NCI-H187 (cell line): ENCODE data around the gene HECTD4.
"Not testable (repeated sequence)": the region's sequence is repeated elsewhere in the genome, so short reads cannot be mapped to it uniquely, and the experiment has no call there.

Source experiments
- DNase-seq, 2 experiments: peaks; one replicate each; lab custom pipeline; 2025; lab: John Stamatoyannopoulos, UW

HECTD4 gene

DNA sequence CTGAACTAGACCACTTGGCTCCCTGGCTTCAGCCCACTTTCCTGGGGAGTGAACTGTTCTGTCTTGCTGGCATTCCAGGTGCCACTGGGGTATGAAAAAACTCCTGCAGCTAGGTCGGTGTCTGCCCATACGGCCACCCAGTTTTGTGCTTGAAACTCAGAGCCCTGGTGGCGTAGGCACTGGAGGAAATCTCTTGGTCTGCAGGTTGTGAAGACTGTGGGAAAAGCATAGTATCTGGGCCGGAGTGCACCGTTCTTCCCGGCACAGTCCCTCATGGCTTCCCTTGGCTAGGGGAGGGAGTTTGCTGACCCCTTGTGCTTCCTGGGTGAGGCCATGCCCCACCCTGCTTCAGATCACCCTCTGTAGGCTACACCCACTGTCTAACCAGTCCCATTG, 223.1 kb downstream of the HECTD4 start:
- DNase-seq: no peak

DNA sequence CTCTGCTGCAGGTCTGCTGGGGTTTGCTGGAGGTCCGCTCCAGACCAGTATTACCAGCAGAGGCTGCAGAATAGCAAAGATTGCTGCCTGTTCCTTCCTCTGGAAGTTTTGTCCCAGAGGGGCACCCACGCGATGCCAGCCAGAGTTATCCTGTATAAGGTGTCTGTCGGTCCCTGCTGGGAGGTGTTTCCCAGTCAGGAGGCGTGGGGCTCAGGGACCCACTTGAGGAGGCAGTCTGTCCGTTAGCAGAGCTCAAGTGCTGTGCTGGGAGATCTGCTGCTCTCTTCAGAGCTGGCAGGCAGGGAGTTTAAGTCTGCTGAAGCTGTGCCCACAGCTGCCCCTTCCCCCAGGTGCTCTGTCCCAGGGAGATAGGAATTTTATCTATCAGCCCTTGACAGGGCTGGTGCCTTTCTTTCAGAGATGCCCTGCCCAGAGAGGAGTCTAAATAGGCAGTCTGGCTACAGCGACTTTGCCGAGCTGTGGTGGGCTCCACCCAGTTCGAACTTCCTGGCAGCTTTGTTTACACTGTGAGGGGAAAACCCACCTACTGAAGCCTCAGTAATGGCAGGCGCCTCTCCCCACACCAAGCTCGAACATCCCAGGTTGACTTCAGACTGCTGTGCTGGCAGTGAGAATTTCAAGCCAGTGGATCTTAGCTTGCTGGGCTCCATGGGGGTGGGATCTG, 223.6 kb downstream of the HECTD4 start:
- DNase-seq: not testable (repeated sequence)

DNA sequence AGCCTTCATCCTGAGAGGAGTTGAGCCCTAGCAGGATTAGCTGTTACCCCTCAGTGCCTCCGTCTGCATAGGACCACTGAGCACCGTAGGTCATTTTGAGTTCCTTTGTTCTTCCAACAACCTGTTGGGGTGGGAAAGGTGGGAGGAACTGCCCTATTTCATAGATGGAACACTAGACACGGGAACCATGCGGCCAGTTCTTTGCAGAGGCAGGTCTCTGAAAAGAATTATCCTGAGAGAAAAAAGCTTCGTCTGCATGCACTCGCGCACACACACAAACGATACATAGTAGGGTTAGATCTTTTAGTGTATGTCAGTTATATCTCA, 228.4 kb downstream of the HECTD4 start:
- no peak for DNase-seq

DNA sequence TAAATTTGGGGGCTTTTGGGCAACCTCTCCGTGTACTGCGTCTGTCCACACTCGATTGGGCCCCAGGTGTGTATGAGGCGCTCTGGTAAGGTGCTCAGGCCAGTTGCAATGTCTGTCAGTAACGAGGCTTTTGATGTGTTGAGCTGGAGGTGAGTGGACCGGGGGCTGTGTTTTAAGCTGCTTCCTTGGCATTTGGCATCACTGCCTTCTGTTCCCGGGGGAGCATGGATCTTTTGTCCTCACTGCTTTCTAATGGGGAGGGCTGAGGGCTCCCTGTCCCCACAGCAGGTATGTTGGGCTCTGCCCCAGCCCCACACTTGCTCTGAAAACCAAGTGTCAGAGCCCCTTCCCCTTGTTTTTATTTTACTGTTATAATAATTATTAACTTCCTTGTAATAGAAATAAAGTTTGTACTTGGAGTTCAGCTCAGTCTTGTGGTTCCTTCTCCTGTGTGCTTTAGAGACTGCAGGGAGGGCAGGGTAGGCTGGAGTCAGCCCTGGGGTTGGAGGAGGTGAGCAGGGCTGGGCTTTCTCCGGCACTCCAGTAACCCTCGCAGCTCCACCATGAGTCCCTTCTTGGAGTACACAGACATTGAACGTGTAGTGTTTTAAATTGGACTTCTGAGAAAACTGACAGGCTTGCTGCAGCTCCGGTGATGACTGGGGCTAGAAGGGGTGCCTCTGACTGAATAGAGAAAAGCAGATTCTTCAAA, 228.9 kb downstream of the HECTD4 start:
- no peak for DNase-seq

DNA sequence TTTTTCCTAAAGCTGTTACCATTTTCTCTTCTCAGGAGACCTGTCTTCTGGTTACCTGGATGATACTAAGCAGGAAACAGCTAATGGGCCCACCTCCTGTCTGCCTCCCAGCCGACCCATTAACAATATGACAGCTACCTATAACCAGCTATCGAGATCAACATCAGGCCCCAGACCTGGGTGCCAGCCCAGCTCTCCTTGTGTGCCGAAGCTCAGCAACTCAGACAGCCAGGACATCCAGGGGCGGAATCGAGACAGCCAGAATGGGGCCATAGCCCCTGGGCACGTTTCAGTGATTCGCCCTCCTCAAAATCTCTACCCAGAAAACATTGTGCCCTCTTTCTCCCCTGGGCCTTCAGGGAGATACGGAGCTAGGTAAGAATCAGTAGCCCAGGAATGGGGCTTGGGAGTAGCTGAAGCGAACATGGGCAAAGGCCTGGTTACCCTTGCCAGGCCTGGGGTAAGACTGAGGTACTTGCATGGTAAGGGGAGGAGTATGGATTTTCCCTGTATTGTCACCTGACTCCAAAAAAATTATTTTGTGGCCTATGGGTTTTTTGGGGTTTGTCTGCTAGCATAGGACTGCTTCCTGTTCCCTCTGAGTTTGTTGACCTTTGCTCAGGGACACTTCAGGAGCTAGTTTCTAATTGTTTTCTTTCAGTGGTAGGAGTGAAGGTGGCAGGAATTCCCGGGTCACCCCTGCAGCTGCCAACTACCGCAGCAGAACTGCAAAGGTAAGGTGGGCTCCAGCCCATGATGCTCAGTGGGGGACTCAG, 230.3 kb downstream of the HECTD4 start:
- DNase-seq: no peak

DNA sequence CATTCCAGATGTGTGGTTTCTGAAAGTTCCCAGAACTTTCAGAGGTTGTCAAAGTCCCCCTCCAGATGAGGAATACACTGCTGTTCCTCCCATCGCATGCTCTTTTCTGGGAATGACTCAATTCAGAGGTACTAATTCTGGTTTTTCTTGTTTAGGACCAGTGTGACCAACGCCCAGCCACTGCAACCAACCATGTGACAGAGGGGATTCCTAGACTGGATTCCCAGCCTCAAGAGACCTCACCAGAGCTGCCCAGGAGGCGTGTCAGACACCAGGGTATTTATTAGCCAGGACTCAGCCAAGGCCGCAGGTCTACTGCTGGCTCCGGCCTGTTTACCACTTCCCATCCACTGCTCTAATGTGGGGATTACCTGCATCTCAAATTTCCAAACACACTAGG, 232.6 kb downstream of the HECTD4 start:
- DNase-seq: no peak

DNA sequence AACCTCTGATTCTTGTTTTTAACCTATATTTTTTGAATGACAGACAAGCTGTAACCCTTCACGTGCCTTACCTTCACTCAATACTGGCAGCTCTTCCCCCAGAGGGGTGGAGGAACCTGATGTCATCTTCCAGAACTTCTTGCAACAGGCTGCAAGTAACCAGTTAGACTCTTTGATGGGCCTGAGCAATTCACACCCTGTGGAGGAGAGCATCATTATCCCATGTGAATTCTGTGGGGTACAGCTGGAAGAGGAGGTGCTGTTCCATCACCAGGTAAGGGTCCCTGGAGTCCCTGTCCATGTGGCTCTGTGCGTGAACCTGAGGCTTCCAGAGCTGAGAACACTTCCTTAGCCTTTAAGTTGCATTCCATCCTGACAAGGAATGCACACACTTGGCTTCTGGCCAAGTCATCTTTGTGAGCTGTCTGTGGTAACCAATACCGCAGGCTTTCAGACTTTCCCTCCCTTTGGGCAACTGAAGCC, 234.2 kb downstream of the HECTD4 start:
- DNase-seq: no peak

DNA sequence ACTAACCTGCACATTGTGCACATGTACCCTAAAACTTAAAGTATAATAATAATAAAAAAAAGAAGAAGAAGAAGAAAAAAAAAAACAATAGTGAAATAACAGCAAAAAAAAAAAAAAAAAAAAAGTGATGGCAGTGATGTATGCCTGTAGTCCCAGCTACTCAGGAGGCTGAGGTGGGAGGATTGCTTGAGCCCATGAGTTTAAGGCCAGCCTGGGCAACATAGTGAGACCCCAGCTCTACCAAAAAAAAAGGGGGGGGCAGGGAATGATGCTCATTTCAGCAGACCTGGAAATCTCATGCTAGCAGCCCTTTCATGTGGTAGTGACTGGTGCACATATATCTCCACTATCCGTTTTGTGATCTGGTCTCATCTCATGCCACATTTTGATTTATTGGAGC, 236.1 kb downstream of the HECTD4 start:
- no peak for DNase-seq

DNA sequence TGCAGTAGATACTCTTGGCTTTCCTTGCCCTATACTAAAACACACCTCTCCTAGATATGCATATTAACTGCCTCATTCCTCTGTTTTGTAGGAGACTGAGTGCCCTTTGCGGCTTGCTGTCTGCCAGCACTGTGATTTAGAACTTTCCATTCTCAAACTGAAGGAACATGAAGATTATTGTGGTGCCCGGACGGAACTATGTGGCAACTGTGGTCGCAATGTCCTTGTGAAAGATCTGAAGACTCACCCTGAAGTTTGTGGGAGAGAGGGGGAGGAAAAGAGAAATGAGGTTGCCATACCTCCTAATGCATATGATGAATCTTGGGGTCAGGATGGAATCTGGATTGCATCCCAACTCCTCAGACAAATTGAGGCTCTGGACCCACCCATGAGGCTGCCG, 241.5 kb downstream of the HECTD4 start:
- DNase-seq: no peak

DNA sequence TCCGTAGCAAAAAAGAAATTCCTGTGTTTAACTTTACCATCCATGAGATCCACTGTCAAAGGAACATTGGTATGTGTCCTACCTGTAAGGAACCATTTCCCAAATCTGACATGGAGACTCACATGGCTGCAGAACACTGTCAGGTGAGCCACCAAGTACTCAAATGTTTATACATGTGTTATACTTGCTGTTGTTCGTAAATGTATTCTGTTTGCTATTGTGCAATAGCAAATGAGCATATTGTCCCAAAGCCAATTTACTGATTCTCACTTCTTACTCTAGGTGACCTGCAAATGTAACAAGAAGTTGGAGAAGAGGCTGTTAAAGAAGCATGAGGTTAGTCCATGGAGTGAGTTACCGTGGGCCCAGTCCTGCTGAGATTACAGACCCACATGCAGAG, 247.5 kb downstream of the HECTD4 start:
- DNase-seq: no peak

DNA sequence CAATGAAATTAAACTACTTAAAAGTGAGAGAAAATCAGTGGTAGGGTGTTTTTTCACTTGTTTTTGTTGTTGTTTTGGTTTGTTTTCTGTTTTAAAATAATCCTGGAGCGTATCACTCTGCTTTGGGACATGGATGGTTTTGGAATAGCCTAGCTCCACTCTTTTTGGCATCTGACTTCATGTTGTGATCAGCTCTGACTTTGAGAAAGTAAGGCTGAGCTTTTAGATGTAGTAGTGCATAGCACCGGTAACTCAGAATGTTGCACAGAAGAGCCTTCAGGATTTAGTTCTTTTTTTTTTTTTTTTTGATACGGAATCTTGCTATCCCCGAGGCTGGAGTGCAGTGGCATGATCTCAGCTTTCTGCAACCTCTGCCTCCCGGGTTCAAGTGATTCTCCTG, 248.8 kb downstream of the HECTD4 start:
- no peak for DNase-seq

DNA sequence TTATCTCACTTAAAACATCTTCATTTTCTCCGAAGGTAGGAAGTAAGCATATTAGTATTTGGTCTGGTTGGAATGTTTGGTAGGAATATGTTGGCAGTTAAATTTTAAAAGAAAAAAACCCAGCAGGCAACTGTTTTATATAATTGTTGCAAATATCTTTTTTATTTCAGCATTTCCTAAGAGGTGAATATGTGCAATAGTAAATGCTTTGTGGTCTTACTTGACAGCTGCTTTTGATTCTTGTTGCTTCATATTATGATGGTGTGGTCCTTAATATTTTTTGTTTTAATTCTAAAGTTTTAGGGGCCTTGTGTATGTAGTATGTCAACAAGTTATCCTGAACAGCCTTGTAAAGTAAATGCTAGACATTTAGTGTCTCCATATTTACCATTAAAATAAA, 250.5 kb downstream of the HECTD4 start:
- no peak for DNase-seq

DNA sequence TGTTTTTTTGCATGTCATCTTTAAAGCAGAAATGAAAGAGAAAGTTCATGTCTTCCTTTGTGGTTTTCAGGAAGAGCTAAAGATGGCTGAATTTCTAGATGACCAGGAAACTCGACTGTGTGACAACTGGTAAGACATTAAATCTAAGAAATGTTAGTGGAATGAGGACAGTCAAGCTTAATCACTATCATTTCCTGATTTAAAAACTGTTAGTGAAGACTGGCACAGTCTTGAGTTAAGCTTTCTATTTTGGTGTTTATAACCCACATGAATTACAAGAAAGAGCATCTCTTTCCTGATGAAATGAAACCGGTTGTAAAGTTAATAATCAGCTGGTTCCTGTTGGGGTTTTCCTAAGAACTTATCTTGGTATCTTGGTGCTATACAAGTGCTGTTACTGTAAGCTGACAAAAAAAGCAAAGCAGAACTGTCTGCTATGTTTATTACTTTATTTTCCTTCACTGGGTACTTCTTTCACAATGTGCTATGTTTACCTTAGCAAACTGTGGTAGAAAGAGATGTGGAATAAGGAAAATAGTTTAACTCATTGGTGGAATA, 251.7 kb downstream of the HECTD4 start:
- no peak for DNase-seq

DNA sequence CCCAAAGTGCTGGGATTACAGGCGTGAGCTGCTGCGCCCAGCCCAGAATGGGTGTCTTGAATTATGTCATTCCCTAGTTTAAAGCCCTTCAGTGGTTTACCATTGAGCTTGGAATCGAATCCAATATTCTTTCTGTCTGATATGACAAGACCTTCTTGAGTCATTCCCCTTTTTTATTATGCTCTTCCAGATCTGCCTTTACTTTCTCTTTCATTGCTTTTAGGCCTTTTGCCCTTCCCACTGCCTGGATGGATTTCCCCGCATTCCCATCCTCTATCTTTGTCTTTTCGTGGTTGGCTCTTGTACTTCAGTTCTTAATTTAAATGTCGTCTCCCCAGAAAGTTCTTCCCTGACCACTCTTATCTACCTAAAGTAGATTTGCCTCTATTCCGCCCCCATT, 255.3 kb downstream of the HECTD4 start:
- no peak for DNase-seq

DNA sequence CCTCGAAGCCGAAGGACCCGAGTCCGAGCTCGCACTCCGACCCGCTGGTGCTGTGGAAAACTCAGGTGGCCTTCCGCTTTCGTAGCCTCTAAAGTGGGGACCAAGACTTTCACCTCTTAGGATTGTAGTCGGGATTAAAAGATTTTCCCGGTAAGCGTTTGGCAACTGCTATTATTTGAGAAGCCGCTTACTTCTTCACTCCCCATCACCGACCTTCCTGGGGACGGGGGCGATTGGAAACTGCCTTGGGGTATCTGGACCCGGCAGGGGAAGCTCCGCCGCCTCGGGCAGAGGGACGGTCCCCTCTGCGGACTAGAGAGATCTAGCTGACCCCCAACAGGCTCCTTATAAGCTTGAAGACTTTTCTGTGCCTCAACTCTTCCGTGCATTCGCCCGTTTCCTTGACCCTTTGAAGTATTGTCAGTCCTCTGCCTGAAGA, 256.2 kb downstream of the HECTD4 start:
- DNase-seq: no peak

DNA sequence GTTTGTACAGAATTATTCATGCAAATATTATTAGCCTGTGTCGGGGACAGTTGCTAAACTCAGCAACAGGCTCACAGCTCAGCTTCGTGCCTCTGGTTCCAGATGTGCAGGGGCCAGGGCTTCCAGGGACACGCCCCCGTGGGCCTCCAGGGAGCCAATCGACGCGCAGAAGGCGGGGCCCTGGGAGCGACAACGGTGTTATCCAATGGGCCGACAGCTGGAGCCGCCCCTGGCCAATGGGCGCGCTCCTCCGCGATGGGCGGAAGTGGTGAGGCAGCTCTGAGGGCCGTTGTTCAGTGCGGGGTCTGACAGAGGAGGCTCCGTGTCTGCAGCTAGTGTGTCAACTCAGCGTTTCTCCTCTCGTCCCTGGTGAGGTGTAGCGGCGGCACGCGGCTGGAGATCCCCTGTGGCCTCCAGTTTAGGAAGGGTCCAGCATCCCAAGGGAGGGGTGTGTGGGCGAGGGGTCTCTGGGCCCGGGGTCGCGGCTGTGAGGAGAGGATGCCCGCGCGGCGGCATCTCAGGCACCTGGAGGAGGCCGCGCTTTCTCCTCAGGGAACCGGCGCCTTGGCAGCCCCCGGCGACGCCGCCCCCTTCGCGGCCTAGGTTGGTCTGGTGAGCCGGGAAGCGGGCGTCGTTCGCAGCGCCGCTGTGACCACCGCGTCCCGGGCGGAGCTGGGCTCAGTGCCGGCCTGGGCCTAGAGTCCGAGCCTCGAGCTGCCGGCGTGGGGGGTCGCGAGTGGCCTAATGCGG, 256.8 kb downstream of the HECTD4 start, which contains the start of gene TRAFD1:
TRAFD1 (plus strand) TSS at position 311 of the 750 bp plus-strand sequence. CDS start 4,963 bp downstream, outside the sequence.
- peak; percentile 95 to 97 for DNase-seq

DNA sequence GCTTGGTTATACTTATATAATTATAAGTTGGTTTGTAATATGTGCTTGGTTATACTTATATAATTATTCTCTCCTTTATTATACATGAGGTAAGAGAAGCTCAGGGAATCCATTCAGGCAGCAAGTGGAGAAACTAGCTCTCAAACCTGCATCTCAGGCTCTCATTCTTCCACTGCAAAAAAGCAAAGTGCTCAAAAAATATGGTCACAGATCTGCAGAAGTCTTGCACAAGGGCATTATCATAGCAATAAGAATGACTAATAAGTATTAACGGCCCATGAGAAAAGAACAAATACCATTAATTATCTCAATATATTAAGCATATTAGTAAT, 257.3 kb downstream of the HECTD4 start:
- DNase-seq: no peak

DNA sequence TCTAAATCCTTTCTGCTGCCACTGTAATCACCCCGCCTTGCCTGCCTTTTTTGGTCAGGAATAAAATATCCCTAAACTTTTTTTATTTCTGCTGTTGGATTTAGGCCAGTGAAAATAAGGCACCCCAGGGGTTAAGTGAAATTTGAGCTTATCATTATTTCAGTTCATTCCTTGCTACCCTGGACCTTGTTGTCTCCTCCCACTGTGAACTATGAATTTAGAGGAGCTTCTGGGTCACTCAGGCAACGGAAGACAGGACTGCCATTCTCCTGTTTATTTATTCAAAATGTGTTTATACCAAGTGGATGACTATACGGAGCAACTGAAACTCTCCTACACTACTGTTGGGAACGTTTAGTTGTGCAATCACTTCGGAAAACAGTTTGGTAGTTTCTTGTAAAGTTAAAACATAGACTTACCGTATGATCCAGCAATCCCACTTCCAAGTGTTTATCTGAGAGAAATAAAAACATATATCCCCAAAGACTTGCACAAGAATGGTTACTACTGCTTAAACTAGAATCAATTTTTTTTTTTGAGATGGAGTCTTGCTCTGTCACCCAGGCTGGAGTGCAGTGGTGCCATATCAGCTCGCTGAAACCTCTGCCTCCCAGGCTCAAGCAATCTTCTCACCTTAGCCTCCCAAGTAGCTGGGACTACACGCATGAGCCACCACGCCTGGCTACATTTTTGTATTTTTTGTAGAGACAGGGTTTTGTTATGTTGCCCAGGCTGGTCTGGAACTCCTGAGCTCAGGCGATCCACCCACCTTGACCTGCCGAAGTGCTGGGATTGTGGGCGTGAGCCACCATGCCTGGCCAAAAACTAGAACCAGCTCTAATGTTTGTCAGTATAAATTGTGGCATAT, 259.2 kb downstream of the HECTD4 start:
- DNase-seq: no peak

DNA sequence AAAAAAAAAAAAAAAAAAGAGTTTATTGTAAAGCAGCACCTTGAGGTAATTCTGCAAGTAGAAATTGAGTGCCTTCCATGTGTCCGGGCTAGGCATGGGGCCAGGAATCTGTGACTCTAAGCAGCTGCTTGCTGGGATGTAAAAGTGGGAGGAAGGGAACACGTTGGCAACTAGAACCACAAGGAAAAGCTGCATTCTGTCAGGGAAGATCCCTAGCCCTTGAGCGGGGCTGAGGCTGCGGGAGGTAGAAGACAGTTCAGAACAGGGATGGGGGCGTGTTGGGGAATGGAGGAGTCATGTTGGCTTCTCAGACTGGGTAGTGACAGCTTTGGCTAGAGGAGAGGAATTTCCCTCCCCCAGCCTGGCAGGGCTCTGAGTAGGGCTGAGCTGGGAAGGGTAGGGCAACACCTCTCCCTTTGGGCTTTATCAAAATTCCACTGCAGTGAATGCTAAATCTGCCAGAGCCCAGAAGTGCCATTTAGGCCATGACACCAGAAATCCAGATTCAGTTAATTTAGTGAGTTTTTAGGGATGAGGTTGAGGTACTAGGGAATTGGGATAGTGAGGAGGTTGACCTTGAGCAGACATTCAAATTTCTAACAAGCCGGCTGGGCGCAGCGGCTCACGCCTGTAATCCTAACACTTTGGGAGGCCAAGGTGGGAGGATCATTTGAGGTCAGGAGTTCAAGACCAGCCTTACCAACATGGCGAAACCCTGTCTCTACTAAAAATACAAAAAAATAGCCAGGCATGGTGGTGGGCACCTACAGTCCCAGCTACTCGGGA, 260.3 kb downstream of the HECTD4 start:
- no peak for DNase-seq

DNA sequence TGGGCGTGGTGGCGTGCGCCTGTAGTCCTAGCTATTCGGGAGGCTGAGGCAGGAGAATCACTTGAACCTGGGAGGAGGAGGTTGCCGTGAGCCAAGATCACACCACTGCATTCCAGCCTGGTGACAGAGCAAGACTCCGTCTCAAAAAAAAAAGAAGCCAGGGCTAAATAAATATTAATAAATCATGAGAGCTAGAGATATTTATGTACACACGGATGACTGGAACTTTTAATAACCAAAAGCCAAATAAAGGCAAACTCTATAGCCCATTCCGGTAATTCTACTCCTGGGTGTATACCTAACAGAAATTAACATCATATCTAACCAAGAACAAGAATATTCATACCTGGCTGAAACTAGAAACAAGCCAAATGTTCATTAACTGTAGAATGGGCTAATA, 264.5 kb downstream of the HECTD4 start:
- DNase-seq: no peak
